Trophoblast cell (in vitro differentiated cells and primary cell): ENCODE measurements around the gene S100B. TPM values are rescaled to one million over a fixed set of nuclear protein-coding genes. Genes with fewer than 3 reads are reported as not detected.

Source experiments
- DNase-seq, 2 donors: peaks; one replicate each; pipeline ENCODE4 v3.0.0-alpha.2; 2016
- H2AFZ ChIP-seq: 2 replicates; pipeline ENCODE4 v1.6.1; 2013; ENCODE audit warnings: low read length, moderate library complexity, mild to moderate bottlenecking; ENCODE audit not compliant: insufficient read depth, poor library complexity
- H2AK5ac ChIP-seq: 2 replicates; pipeline ENCODE4 v1.6.1; 2013; ENCODE audit warnings: mild to moderate bottlenecking, low read length
- H2BK120ac ChIP-seq: 2 replicates; pipeline ENCODE4 v1.6.1; 2013; ENCODE audit warnings: low read length, mild to moderate bottlenecking, moderate library complexity; ENCODE audit not compliant: insufficient read depth, poor library complexity
- H2BK12ac ChIP-seq: 2 replicates; pipeline ENCODE4 v1.6.1; 2013; ENCODE audit warnings: mild to moderate bottlenecking, low read length, moderate library complexity
- H2BK5ac ChIP-seq: 2 replicates; pipeline ENCODE4 v1.6.1; 2013; ENCODE audit warnings: low read length, low read depth, moderate library complexity, mild to moderate bottlenecking; ENCODE audit not compliant: poor library complexity
- H3K14ac ChIP-seq: 2 replicates; pipeline ENCODE4 v1.6.1; 2013; ENCODE audit warnings: mild to moderate bottlenecking, low read length
- H3K18ac ChIP-seq: 2 replicates; pipeline ENCODE4 v1.6.1; 2013; ENCODE audit warnings: mild to moderate bottlenecking, low read length
- H3K23ac ChIP-seq: 2 replicates; pipeline ENCODE4 v1.6.1; 2013; ENCODE audit warnings: low read length
- H3K27ac ChIP-seq: 2 replicates; pipeline ENCODE4 v1.5.1; 2013; ENCODE audit warnings: low read depth, mild to moderate bottlenecking, inconsistent platforms, low read length, moderate library complexity
- H3K27me3 ChIP-seq: 2 replicates; pipeline ENCODE4 v1.6.1; 2013; ENCODE audit warnings: inconsistent platforms, mild to moderate bottlenecking, low read length, moderate library complexity; ENCODE audit not compliant: insufficient read depth
- H3K36me3 ChIP-seq, 2 experiments: 1 replicate in 1 of 2; 2 replicates in 1 of 2; pipeline ENCODE4 v1.6.1; 2013; ENCODE audit warnings: low read length in 2 of 2, mild to moderate bottlenecking in 2 of 2, moderate library complexity in 1 of 2; ENCODE audit not compliant: insufficient read depth in 2 of 2, control insufficient read depth in 1 of 2
- H3K4ac ChIP-seq: 2 replicates; pipeline ENCODE4 v1.6.1; 2013; ENCODE audit warnings: low read depth, mild to moderate bottlenecking, low read length, moderate library complexity
- H3K4me1 ChIP-seq, 2 experiments: 1 replicate in 1 of 2; 2 replicates in 1 of 2; pipeline ENCODE4 v1.6.1; 2013; ENCODE audit warnings: low read length in 2 of 2, mild to moderate bottlenecking in 2 of 2, moderate library complexity in 1 of 2; ENCODE audit not compliant: insufficient read depth in 2 of 2, control insufficient read depth in 1 of 2
- H3K4me2 ChIP-seq: 2 replicates; pipeline ENCODE4 v1.6.1; 2013; ENCODE audit warnings: inconsistent platforms, mild to moderate bottlenecking, low read length, moderate library complexity
- H3K4me3 ChIP-seq: 2 replicates; pipeline ENCODE4 v1.5.1; 2013; ENCODE audit warnings: mild to moderate bottlenecking, low read depth, low read length, inconsistent platforms
- H3K79me1 ChIP-seq: one replicate; pipeline ENCODE4 v1.6.1; 2013; ENCODE audit warnings: low read length
- H3K79me2 ChIP-seq: 2 replicates; pipeline ENCODE4 v1.6.1; 2013; ENCODE audit warnings: low read length, mild to moderate bottlenecking; ENCODE audit not compliant: control insufficient read depth, insufficient read depth, poor library complexity
- H3K9ac ChIP-seq: 2 replicates; pipeline ENCODE4 v1.6.1; 2013; ENCODE audit warnings: mild to moderate bottlenecking, low read length
- H3K9me3 ChIP-seq: 2 replicates; pipeline ENCODE4 v1.6.1; 2013; ENCODE audit warnings: low read depth, mild to moderate bottlenecking, control low read depth, inconsistent platforms, low read length; ENCODE audit not compliant: insufficient read depth
- H4K12ac ChIP-seq: 2 replicates; pipeline ENCODE4 v1.6.1; 2013; ENCODE audit warnings: low read depth, mild to moderate bottlenecking, low read length, moderate library complexity
- H4K8ac ChIP-seq: 2 replicates; pipeline ENCODE4 v1.6.1; 2013; ENCODE audit warnings: low read depth, mild to moderate bottlenecking, low read length, moderate library complexity
- H4K91ac ChIP-seq: one replicate; pipeline ENCODE4 v1.6.1; 2013; ENCODE audit warnings: low read depth, mild to moderate bottlenecking, low read length, moderate library complexity
- WGBS: extraction: QIAGEN DNeasy Blood & Tissue Kit; methylation state at CpG from one replicate; pipeline ENCODE4 v1.1.7; 2013; ENCODE audit warnings: missing lambda C conversion rate; ENCODE audit not compliant: insufficient read length, insufficient coverage; ENCODE audit errors: extremely low coverage; 5-methylcytosine and 5-hydroxymethylcytosine counted together
- polyA plus RNA-seq: library from polyadenylated mRNA; stranded (reverse); fragments of 200-250 nt; gene quantifications from 2 replicates; pipeline ENCODE4 v1.2.3, GENCODE V29; 2013

Gene S100B
- not detected in 2 replicates for polyA plus RNA-seq

DNA sequence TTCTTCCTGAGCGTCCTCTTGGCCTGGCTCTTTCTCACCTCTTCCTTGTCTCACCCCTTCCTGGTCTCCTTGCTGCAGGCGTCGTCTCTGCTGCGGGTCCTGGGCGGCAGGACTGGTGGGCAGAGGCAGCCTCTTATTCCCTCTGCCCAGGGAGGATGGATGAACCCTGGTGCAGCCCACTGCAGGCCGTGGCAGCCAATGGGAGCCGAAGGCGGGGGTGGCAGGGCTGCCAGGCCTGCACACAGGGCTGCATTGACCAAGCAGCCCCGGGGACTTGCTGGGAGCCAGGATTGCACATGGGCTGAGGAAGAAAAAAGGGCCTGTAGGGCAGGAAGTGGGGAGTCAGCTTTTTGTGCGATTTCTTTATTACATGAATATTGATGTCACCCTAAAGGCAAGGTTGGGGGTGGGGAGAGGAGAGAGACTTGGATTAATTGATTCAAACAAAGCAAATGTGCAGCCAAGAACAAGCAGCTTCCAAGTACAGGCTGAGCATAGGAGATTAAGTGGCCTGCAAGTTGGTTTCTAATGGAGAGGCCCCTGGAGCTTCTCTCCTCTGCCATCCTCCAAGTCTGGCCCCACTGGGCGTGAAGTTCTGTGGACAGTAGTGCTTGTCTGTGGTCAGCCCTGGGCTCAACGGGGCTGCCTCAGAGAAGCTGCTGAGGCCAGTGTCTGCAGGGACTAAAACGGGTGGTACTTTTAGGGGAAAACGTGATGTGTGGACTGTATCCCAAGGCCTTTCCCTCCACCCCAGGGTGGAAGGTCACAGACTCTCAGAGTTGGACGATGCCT lies at the start of gene S100B:
S100B (minus strand) TSS at position 108 of the 792 bp plus-strand sequence. CDS start 2,667 bp downstream, outside the sequence.
- Histone ChIP-seq H2AK5ac (no peak within 1 kb of the TSS), H3K9me3 (peaks cover 3% of the 10 kb centered on the region)
- WGBS, result no CpG with 5 or more reads among the region's 15 CpGs

DNA sequence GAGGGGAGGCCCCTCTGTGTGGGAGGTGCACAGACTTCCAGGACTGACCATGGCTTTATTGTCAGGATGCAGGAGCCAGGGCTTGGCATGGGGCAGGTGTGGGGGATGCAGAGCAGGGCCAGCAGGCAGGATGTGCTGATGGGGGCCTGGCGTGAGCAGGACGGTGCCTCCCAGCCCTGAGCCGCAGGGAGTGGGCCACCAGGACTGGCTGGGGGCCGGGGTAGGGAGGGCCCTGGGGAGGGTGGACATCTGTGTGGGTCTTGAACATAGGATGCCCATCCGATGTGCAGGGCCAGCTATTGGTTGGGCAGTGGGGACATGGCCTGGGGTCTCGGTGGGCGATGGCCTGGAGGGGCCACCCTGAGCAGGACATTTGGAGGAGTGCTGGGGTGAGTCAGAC lies 46.2 kb upstream of the S100B start:
- H3K14ac ChIP-seq, result no peak overlapping the region
- no peak overlapping the region for H3K4me2 ChIP-seq
- WGBS, result no CpG with 5 or more reads among the region's 7 CpGs
- H2BK5ac ChIP-seq, result no peak overlapping the region
- H3K79me1 ChIP-seq, result no peaks in the 10 kb centered on the region
- H2BK12ac ChIP-seq, result no peak overlapping the region
- H3K36me3 ChIP-seq, result peaks cover 50 to 56% of the 10 kb centered on the region in 2 experiments
- H4K91ac ChIP-seq, result no peak overlapping the region
- no peak overlapping the region for H3K4ac ChIP-seq
- no peaks in the 10 kb centered on the region for H3K79me2 ChIP-seq
- no peak overlapping the region for H4K8ac ChIP-seq
- H2BK120ac ChIP-seq, result no peak overlapping the region
- no peak overlapping the region for H3K4me3 ChIP-seq
- no peak overlapping the region for H3K27ac ChIP-seq
- no peak overlapping the region for H3K23ac ChIP-seq
- H3K4me1 ChIP-seq, result no peaks in the 10 kb centered on the region
- no peak overlapping the region for H4K12ac ChIP-seq
- no peak overlapping the region for H2AK5ac ChIP-seq
- no peak overlapping the region for H2AFZ ChIP-seq
- H3K9me3 ChIP-seq, result peaks cover 6% of the 10 kb centered on the region
- no peaks in the 10 kb centered on the region for H3K27me3 ChIP-seq
- no peak overlapping the region for H3K9ac ChIP-seq
- H3K18ac ChIP-seq, result peak overlapping the region; percentile 34
- no peak for DNase-seq

More for the DNA sequence above, at the start of gene S100B:
- Histone ChIP-seq H3K4me3 (no peak within 1 kb of the TSS), H4K8ac (no peak within 1 kb of the TSS), H3K18ac (no peak within 1 kb of the TSS), H3K4ac (no peak within 1 kb of the TSS), H3K36me3 (no peaks in the 10 kb centered on the region), H2AFZ (no peak within 1 kb of the TSS), H2BK120ac (no peak within 1 kb of the TSS), H3K4me2 (no peak within 1 kb of the TSS), H3K79me2 (no peaks in the 10 kb centered on the region), H3K14ac (no peak within 1 kb of the TSS), H2BK5ac (no peak within 1 kb of the TSS), H3K79me1 (no peaks in the 10 kb centered on the region), H4K12ac (no peak within 1 kb of the TSS), H2BK12ac (no peak within 1 kb of the TSS), H3K27ac (no peak within 1 kb of the TSS), H3K9ac (no peak within 1 kb of the TSS), H3K23ac (no peak within 1 kb of the TSS), H3K4me1 (no peaks in the 10 kb centered on the region), H3K27me3 (no peaks in the 10 kb centered on the region), H4K91ac (no peak within 1 kb of the TSS)
- DNase-seq, result no peak

DNA sequence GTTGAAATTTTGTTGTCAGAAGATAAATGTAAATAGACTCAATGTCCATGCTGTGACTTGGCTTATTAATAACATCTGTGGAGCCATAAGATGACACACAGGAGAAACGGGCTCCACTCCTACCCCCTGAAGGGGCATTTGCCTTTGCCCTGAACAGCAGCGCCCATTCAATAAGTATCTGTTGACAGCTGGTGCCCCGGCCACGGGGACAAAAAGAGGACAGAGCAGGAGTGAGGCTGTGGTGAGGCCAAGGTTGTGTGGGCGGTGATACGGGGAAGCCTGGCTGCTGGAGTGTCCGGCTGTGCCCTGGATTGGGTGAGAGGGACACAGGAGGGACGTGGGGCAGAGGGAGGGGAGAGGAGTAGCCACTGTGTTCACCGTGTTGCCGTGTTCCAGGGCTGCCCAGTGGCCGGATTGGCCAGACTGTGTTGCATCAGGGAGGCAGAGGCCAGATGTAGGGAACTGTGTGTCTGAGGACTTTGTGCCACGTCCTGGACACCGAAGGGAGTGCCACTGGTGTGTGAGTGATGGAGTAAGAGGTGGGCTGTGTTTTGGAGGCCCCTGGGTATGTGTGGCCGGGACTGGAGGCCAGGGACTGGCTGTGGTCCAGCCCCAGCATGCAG lies 45.7 kb upstream of the S100B start:
- no peak overlapping the region for H3K14ac ChIP-seq
- H2BK120ac ChIP-seq, result no peak overlapping the region
- H2AFZ ChIP-seq, result no peak overlapping the region
- H2BK12ac ChIP-seq, result no peak overlapping the region
- no peak overlapping the region for H3K4ac ChIP-seq
- no peak overlapping the region for H4K12ac ChIP-seq
- no peak overlapping the region for H3K4me2 ChIP-seq
- H2BK5ac ChIP-seq, result no peak overlapping the region
- H3K4me1 ChIP-seq, result no peaks in the 10 kb centered on the region
- peaks cover 6% of the 10 kb centered on the region for H3K9me3 ChIP-seq
- H3K18ac ChIP-seq, result peak overlapping the region; percentile 41
- no peak overlapping the region for H2AK5ac ChIP-seq
- H3K27ac ChIP-seq, result no peak overlapping the region
- no peak overlapping the region for H3K9ac ChIP-seq
- H3K79me1 ChIP-seq, result no peaks in the 10 kb centered on the region
- no peak overlapping the region for H4K91ac ChIP-seq
- H3K4me3 ChIP-seq, result no peak overlapping the region
- no peak overlapping the region for H3K23ac ChIP-seq
- no peak for DNase-seq
- H3K27me3 ChIP-seq, result no peaks in the 10 kb centered on the region
- H4K8ac ChIP-seq, result no peak overlapping the region
- no peaks in the 10 kb centered on the region for H3K79me2 ChIP-seq
- WGBS, result no CpG with 5 or more reads among the region's 14 CpGs
- H3K36me3 ChIP-seq, result peaks cover 52 to 58% of the 10 kb centered on the region in 2 experiments

DNA sequence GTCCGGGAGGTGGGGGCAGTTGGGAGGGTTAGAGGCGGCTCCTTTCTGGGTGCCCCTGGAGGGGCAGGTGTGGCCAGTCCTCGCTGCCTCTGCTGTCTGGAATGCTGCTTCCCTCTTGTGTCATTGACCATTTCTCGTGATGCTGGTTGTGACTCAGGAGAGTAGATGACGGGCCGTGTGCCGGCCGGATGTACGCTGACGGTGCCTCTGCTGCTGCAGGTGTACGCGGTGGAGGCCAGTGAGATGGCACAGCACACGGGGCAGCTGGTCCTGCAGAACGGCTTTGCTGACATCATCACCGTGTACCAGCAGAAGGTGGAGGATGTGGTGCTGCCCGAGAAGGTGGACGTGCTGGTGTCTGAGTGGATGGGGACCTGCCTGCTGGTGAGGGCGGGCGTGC lies 44.5 kb upstream of the S100B start:
- no peak overlapping the region for H4K91ac ChIP-seq
- DNase-seq, result peak; percentile 71 to 90
- H3K79me2 ChIP-seq, result no peaks in the 10 kb centered on the region
- no peak overlapping the region for H3K4me2 ChIP-seq
- no peak overlapping the region for H3K9ac ChIP-seq
- no peak overlapping the region for H2BK120ac ChIP-seq
- H2BK12ac ChIP-seq, result no peak overlapping the region
- no CpG with 5 or more reads among the region's 19 CpGs for WGBS
- no peak overlapping the region for H3K14ac ChIP-seq
- H3K27me3 ChIP-seq, result no peaks in the 10 kb centered on the region
- no peak overlapping the region for H3K27ac ChIP-seq
- H4K12ac ChIP-seq, result no peak overlapping the region
- H3K23ac ChIP-seq, result no peak overlapping the region
- H3K36me3 ChIP-seq, result peaks cover 53 to 63% of the 10 kb centered on the region in 2 experiments
- no peak overlapping the region for H3K4me3 ChIP-seq
- H3K4me1 ChIP-seq, result no peaks in the 10 kb centered on the region
- H3K18ac ChIP-seq, result no peak overlapping the region
- H3K9me3 ChIP-seq, result peaks cover 6% of the 10 kb centered on the region
- H2AFZ ChIP-seq, result no peak overlapping the region
- H3K79me1 ChIP-seq, result no peaks in the 10 kb centered on the region
- H4K8ac ChIP-seq, result no peak overlapping the region
- no peak overlapping the region for H2AK5ac ChIP-seq
- H2BK5ac ChIP-seq, result no peak overlapping the region
- no peak overlapping the region for H3K4ac ChIP-seq
